ENCODE data around the gene C1QTNF5.

C1QTNF5 gene

DNA sequence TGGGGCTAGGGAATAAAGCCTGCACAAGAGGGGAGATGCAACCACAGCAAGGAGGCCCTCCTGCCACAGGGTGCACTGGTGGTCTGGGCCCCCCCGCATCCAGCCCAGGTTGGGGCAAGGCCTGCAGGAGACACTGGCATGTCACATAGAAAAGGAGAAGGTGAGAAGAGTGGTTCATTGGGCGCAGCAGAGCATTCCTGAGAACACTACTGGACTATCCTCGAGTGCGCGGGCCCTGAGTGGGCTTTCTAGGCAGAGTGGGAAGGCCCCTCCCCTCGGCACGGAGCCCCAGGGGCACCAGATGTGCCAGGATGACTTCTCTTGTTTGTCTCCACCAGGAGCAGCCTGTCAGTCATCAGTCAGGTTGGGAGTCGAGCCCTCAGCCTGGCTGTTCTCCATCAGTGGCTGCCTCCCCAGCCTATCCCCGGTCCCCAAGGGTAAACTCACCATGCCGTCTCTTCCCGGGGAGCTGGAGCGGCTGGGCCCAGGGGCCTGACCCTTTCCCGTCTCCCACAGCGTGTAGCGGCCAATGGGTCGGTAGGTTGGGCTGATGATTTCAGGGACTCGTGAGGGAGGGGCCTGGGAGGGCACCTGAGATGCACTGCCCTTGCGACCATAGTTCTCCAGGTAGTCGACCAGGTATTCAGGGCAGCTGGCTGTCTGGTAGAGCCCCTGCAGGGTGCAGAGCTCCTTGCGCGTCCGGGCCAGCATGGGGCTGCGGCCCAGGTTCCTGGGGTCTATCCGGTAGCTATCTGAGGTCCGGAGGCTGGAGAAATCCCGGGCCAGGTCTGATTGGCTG is 31.8 kb upstream of the C1QTNF5 start:
- DNase-seq: no peak

DNA sequence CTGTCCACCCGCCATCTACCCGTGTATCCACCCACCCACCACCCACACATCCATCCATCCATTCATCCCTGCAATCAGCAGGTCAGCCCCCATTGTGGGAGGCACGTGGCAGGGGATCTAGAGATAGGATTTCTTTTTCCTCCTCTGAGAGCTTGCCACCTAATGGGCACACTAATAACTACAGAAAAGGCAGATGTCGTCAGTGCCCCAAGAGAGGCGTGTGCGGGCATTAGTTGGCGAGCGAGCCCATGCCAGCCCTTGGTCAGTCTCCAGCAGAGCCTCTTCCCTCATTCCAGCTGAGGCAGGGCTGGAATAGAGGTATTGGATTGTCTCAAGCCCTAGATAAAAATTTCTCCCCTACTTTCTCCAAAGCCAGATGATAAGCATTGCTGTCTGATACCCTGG is 31.1 kb upstream of the C1QTNF5 start:
- DNase-seq: no peak

DNA sequence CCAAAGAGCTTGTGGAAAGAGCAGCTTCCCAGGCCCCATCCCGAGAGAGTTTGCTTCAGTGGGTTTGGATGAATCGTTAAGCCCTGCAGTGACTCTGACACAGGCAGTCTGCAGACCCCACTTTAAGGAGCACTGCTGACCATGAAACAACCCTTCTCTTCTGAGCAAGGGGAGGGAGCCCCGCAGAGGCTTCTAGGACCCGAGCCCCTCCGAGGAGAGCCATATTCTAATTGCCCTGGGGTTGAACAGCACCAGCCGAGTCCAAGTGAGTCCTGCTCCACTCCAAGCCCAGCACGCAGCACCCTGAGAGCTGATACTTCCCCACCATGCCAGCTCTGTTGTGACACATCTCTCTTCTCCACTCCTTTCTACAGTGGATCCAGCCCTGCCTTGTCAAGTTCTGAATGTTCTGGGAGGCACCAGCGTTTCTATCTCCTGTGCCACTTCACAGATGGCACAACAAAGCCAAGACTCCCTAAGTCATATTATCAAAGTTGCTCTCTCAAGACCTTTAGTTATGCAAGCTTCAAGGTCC is 30.5 kb upstream of the C1QTNF5 start:
- DNase-seq: no peak

DNA sequence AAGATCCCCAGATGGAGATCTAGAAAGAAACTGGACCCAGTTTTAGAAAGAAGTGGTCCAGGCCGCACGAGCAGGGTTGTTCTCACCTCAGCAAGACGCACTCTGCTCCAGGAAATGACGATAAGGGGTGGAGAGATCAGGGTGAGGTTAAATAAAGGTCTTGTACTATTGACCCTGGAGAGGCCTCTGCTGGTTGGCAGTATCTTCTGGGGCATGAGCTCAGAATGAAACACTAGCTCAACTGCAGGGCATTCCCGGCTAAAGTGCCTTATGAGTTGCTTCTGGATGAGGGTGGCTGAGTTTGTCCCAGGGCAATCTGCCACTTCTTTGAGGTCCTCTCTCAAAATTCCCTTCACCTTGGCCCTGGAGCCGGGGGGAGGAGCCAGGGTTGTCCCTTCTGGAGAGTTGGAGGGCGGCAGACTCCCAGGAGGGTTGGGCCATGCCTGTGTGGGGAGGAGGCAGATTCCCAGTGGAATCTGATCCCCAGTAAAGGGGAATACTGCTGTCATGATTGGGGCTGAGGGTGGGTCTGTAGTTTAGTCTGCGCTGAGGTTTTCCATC is 29.9 kb upstream of the C1QTNF5 start:
- DNase-seq: no peak

DNA sequence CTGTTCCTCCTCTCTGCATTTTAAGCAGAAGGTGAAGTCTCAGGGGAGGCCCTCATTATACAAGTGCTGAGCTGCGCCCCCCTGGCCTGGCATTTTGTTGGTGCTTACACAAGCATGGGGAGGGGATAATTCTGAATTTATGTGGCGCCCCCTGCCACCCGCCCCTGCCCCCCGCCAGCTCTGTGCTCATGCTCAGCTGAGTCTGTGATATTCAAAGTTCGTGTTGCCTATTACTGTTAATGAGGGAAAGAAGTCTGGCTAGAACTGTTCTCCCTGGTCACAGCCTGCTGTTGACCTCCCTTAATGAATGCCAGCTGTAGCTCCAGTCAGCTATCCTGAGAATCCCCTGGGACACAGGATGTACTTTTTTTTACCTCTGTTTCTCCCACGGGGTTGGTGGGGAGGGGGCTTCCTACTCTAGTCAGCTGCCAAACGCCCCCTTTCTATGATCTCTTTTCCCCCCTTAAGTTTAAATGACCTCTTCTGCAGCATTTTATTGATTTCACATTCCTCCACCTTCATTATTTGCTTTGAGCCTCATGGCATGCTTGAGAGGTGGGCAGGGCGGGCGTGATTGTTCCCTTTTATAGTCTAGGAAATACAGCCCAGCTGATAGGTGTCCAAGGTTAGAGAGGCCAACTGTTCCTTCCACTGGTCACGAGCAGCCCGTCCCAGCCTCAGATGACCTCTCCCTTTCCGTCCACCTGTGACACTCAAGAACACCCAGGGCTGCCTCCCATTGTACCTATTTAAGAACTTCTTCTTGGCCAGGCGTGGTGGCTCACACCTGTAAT is 28.6 kb upstream of the C1QTNF5 start:
- DNase-seq: no peak

DNA sequence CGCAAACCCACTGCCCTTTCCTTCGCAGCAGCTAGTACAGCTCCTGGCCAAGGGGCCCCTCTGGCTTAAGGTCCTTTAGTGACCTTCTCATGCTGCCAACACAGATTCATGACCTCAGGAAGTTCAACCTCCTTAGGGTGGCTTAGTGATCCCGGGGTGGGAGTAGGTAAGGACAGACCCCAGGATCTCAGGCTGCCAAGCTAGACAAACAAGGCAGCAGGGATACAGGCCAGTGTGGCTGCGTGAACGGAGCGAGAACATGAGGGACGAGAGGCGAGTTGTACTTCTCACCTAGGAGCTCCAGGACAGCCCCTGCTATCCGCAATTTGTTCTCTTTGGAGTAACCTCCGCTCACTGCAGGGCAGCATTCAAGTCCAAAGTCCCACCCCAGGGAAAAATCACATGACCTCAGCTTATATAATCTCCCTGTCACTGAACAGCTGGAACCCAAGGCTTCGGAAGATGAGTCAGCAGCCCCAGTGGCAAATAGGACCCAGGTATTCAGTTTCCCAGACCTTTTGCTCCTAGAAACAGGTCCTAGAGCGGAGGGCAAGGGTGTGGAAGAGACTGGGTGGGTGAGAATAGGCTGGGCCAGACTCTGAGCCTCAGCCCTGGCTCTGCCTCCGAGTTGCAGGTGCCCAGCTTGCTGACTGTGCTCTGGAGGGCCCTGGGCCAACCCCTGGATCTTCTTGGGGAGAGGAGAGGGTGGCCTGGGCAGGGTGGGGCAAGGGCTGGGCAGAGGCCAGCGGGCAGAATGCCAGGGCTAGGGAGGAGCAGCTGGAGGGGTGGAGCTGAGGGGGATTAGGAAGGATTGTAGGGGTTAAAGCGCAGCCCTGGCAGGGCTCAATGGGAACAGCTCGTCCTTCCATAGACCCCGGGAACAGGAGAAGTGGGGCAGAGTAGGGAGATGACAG is 27.7 kb upstream of the C1QTNF5 start:
- no peak for DNase-seq

DNA sequence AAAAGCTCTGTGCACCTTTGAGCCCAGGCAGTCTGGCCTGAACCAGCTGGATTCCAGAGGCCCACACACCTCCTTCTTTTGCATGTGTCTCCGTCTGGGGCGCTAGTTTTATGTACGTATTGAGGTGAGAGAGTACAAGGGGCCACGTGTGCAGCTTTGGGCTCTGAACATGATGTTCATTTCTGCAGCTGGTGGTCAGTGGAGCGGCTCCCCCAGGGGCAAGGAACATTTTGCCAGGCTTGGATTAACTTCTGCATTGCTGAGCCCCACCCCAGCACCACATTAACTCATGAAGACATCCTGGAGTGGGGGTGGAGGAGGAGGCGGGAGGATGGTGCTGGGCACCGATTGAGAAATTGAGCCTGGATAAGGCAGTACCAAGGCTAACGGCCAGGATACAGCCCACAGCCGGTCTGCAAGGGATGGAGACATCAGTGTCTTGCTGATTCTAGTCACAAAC is 27.0 kb upstream of the C1QTNF5 start:
- no peak for DNase-seq

DNA sequence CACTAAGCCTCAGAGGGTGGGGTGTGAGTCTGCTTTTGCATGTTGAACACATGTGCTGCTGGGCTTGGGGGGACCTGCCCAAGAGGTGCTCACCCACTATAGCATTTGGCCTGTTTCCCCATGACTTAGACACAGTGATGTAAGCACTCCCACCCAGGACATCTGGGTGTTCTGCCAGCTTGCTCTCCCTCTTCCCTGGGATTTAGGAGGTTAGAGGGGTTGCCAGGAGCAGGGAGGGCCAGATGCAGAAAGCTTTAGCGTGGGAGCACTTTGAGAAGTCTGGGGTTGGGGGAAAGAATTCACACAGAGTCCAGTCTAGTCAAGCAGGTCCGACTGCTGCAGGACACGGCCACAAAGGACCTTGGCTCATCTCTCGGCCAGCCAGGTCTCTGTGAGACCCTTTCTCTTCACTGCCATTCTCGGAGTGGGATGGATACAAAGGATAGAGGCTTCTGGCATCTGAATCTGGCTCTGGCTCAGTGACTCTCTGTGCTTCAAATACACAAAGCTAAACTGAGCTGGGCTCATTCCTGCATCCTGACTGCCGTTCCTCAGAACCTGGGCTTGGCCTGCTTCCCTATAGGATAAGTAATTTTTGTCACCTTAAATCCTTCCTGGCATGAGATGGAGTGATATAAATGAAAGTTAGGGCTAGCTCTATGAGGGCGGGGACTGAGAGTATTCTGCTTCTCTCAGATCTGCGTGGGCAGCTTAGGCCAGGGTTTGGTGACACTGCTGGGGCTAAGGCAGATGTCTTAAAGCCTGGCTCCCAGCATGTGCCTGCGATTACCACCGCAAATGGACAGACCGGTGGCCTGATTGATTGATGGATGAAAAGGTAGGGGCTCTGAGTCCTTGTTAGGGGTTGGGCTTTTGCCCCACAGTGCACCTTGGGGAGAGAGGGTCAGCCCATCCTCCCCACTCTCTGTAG is 26.3 kb upstream of the C1QTNF5 start:
- no peak for DNase-seq

DNA sequence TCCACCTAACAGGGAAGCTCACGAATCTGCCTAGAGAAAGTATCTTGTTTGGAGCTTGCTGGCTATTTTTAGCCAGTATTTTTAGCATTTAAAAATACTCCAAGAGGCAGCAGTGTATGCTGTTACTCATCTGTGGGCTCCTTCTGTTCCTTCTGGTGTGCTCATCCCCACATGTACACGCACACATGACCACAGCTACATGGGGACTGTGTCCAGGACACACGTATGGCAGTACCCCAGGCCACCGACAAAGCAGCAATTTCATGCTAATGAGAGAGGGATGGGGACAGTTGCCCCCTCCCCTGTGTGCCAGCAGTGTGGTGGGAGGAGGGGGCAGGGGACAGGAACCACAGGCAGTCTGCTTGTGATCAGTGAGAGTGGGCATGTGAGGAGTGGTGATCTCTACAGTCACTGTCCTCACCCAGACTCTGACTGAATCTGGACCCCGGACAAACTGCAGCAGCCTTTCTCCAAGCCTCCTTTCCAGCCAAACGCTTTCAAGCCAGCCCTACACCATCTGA is 24.4 kb upstream of the C1QTNF5 start:
- no peak for DNase-seq

DNA sequence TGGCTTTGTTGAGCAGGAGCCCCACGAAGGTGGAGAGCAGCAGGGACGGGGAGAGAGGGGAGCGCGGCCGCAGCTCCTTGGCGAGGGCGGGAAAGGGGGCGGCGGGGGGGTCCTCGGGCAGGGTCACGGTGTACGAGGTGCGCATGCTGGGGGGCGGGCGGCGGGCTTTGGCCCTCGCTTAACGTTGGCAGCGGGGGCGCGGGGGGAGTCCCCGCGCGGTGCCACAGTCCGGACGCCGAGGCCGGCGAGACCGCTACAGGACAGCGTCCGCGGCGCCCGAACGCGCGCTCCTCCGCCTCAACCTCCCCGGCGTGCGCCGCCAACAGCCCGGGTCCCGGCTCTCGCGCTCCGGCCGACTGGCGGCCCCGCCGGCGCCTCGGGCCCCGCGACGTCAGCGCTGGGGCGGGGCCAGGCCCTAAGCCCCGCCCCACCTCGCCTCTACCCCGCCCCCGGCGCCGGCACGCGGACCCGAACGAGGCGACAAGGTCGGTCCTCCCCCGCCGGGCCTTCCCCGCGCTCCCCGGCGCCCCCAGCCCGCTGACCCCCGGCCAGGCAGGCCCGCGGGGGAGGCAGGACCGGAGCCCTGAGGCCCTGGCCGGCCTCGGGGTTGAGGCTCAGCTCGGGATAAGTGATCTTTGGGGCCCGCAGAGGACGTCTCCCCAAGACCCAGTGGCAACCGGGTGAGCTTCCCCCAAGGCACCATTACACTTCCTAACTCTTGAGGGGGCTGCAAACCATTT is 23.3 kb upstream of the C1QTNF5 start:
- DNase-seq: peak; percentile 56

DNA sequence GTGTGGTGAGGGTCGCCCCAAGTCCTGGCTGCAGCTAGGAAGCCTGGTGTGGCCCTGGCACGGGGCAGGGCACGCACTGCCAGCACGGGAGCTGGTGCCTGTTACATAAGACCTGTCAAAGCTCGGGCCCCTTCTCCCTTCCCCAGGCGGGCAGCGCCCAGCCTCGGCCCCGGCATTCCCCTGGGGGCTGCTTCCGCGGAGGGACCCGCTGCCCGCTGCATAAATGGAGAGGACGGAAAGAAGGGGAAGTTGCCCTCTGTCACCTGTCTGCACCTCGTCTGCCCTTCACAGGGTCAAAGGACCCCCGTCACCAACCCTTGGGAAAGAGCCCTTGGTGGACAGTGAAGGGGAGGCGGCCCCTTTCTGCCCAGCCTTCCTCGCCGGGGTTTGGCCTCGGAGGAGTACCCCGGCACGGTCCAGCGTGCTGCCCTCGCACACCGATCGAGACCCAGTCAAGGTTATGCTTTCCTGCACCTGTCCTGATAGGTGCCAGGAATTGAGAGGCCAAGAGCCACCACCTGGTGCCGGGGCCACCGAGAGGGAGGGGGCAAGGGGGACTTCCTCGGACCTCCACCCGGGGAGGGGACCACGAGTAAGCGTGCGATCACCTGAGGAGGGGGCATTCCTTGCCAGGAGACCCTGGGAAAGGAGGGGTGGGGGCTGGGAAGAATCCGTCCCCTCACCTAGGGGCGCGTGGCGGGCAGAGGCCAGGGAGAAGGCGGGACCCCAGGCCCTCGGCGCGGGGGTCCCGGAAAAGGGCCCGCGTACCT is 22.6 kb upstream of the C1QTNF5 start:
- no peak for DNase-seq

DNA sequence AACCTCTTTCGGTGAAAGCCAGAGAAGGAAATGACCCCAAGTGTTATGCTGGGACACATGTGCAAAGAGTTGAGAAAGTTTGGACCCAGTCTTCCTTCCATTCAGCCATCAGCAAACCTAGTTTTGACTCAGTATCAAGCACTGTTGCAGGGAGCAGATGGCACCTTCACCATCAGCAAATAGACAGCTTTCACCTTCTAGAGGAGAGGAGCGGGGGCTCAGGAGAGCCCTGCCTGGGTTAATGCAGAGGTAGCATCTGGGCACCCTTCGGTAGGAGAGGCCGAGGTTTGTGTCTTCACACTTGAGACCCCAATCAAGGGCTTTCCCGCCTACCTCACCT is 22.0 kb upstream of the C1QTNF5 start:
- DNase-seq: no peak

DNA sequence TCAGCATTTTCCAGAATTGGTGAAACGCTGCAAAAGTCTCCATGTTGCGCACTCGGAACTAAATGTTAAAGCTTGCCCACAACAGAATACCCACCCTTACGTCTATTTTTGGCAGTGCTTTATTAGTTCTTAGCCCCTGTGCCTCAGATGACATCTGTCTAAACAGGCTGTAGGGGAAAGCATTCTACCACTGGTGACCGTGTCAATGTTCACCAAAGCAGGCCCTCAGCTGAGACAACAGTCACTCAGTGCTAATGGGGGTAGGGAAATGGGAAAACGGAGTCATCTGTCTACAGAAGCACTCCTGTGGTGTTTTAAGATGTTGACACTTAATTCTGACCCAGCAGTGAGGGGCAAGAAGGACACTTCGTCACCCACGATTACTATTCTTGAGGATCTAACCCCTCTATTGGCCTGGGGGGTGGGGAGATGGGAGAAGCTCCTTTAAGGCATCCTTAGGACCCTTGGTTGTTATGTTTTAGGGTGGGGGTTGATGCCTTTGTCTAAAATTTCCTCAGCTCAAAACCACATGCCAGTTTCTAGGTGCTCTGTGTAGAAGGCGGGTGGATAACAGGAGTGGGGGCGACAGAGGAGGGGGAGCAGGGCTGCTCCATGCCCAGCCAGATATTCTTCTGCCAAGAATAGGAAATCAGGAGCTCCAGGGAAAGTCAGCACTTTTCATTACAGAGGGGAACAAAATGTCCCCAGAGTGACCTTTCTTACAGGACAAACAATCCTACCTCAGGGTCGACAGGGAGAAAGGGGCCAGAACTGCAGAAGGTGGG is 21.4 kb upstream of the C1QTNF5 start:
- no peak for DNase-seq

DNA sequence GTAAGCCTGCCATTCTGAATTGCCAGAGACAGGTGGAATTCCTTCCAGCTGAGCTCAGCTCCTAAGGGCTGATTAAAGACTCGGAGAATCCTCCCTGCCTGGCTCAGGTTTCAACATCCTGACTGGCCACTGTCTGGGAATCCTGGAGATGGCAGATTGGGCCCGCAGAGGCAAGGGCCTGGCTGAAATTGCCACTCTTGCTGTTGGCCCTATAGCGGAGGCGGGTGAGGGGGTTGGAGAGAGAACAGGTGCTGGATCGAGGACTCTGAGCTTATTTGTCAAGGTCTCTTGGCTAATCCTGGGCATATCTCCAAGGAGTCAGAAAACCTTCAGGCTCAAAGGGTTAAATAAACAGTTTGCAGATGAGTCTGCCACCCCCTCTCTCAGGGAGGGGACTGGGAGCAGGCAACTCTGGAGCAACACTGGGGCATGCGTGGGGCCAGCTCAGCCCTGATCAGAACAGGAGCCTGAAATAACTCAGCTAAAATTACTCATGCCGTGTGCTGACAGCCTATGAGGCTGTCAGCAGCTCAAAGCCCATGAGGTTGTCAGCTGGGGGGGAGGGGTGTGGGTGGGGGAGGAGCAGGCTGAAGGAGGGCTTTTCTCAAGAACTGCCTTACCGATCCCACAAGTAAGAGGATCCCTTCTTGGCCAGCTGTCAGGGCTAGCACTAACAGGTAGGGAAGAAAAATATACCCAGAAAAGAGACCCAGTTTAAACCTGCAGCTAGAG is 20.5 kb upstream of the C1QTNF5 start:
- DNase-seq: no peak

DNA sequence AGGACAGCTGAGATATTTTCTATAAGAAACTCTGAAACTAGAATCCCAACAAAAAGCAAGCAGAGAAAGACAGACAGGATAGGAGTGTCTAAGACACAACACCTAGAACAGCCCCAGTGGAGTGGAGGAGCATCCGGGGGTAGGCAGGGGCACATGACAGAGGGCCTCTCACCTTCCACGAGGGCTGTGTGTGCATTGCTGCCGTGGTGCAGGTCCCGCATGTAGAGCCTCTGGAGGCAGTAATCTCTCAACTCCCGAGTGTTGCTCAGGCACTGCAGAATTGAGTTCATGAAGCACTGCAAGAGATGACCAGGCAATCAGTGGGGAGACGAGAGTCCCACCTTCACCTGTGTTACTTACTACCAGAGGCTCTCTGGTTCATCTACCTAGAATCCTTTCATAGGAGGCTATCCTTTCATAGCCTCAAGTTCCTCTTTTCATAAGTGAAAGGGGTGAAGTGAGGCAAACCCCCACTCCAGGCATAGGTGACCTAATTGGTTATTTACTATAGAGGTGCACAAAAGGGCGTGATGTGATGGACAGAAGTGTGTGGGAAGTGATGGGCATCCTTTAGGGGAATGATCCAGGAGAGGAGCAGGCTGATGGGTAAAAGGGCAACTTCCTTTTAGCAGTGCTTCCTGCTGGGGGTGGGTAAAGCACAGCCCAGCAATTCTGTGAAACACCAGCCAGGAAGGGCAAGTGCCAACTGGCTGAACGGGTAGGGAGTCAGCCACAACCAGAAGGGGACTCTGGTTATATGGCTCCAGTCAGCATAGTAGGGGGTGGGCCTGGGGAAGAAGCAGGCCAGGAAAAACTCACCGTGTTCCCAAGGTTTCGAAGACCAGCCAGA is 18.9 kb upstream of the C1QTNF5 start:
- DNase-seq: no peak

DNA sequence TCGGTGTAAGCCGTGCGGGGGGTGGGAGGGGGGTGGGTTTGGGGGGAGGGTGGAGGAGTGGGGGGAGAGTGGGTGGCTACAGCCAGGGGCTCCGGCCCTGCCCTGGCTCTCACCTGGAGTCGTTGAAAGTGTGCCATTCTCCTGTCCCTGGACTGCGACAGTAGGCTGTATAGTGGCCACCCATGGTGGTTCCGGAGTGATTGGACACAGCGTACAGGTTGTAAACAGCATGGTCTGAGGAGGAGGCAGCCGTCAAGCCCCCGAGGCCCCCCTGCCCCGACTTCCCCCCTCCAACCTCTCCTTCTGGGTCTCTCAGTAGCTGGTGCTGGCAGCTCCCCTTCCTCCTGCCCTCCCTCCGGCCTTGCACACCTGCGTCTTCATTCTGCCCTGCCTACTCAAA is 16.4 kb upstream of the C1QTNF5 start:
- DNase-seq: no peak
